GM12878 (cell line): ENCODE data around the gene SPATA16. TPM values are rescaled to one million over a fixed set of nuclear protein-coding genes. Genes with fewer than 3 reads are reported as not detected.

ENCODE experiments used
- ATAC-seq: fragments of 200-7000 bp; cut with Tn5 transposase; 3 replicates; pipeline ENCODE4 v1.9.1; 2020; ENCODE audit warnings: mild to moderate bottlenecking, moderate library complexity
- BruUV-seq: library from RNA; stranded (reverse); fragments of 400-500 nt; replicated peaks from 2 replicates; lab custom pipeline; 2021; lab: Mats Ljungman, UMichigan
- CTCF ChIA-PET: fragments of 300-600 bp; sonication (Branson Sonifier 250); formaldehyde crosslinking; extraction: SDS; loops from one replicate; lab custom pipeline; 2021; ENCODE audit warnings: inconsistent platforms; lab: Yijun Ruan, JAX
- POLR2A ChIA-PET: fragments of 350-600 bp; formaldehyde crosslinking; extraction: SDS; loops from one replicate; lab custom pipeline; 2021; ENCODE audit warnings: inconsistent platforms; lab: Charles Lee
- RAD21 ChIA-PET: fragments of 300-600 bp; sonication (Branson Sonifier 250); formaldehyde crosslinking; loops from one replicate; lab custom pipeline; 2023; ENCODE audit warnings: antibody characterized with exemption; ENCODE audit not compliant: unreplicated experiment; lab: Charles Lee
- SMC1A ChIA-PET: fragments of 300-600 bp; sonication (Branson Sonifier 250); formaldehyde crosslinking; loops from one replicate; lab custom pipeline; 2023; ENCODE audit not compliant: unreplicated experiment, uncharacterized antibody; lab: Charles Lee
- DNase-seq: peaks from one replicate; pipeline ENCODE4 v3.0.0-alpha.2; 2011; ENCODE audit warnings: low read depth, low spot score
- FAIRE-seq: peaks from 3 replicates; lab custom pipeline; 2011; peaks lifted over from hg19 to GRCh38; lab: Jason Lieb, UNC
- H2AFZ ChIP-seq: 2 replicates; pipeline ENCODE4 v1.6.0; 2011; ENCODE audit warnings: low read depth, low read length, control low read depth; ENCODE audit not compliant: control insufficient read depth
- H3K27ac ChIP-seq: 2 replicates; pipeline ENCODE4 v1.5.1; 2011; ENCODE audit warnings: control low read depth; ENCODE audit not compliant: control insufficient read depth, insufficient read depth
- H3K27me3 ChIP-seq, 2 experiments: replicated peaks in 1 of 2; 2 replicates each; pipeline versions ENCODE4 v1.6.0 to v1.6.1; 2011; ENCODE audit warnings: low read length in 1 of 2; ENCODE audit not compliant: control insufficient read depth in 2 of 2, insufficient read depth in 2 of 2
- H3K36me3 ChIP-seq, 2 experiments: 2 replicates each; pipeline ENCODE4 v1.5.1; 2011; ENCODE audit warnings: low read length in 1 of 2; ENCODE audit not compliant: control insufficient read depth in 2 of 2, insufficient read depth in 2 of 2
- H3K4me1 ChIP-seq: 2 replicates; pipeline ENCODE4 v1.6.1; 2011; ENCODE audit warnings: mild to moderate bottlenecking, low read length, moderate library complexity, mixed read lengths; ENCODE audit not compliant: control insufficient read depth, insufficient read depth
- H3K4me2 ChIP-seq: 2 replicates; pipeline ENCODE4 v1.6.0; 2011; ENCODE audit warnings: control low read depth; ENCODE audit not compliant: control insufficient read depth, insufficient read depth
- H3K4me3 ChIP-seq: fragments of 200-600 bp; sonication (generic); 2 replicates; pipeline ENCODE4 v1.5.1; 2016
- H3K79me2 ChIP-seq: 2 replicates; pipeline ENCODE4 v1.6.0; 2011; ENCODE audit warnings: low read length; ENCODE audit not compliant: control insufficient read depth, insufficient read depth
- H3K9ac ChIP-seq: 2 replicates; pipeline ENCODE4 v1.8.0; 2011; ENCODE audit warnings: low read length, control low read depth, mixed read lengths; ENCODE audit not compliant: control insufficient read depth, insufficient read depth
- H3K9me3 ChIP-seq: replicated peaks from 3 replicates; pipeline ENCODE4 v1.5.1; 2011; ENCODE audit warnings: mild to moderate bottlenecking, low read length; ENCODE audit not compliant: control insufficient read depth, insufficient read depth
- H4K20me1 ChIP-seq: 2 replicates; pipeline ENCODE4 v1.6.0; 2011; ENCODE audit not compliant: control insufficient read depth, insufficient read depth
- BHLHE40 ChIP-seq, 2 experiments: fragments of 450-650 bp in 1 of 2; IDR thresholded peaks; 2 replicates each; pipeline ENCODE4 v1.6.1; 2011 to 2017; ENCODE audit warnings: low read depth in 2 of 2, borderline replicate concordance in 1 of 2, improper control_type of control experiment in 1 of 2, low read length in 1 of 2, mild to moderate bottlenecking in 1 of 2
- CHD2 ChIP-seq: IDR thresholded peaks from 2 replicates; pipeline ENCODE4 v1.6.1; 2011; ENCODE audit warnings: low read depth, low read length, improper control_type of control experiment, borderline replicate concordance
- CREB1 ChIP-seq: IDR thresholded peaks from 2 replicates; pipeline ENCODE4 v1.6.1; 2012; ENCODE audit warnings: low read depth, mild to moderate bottlenecking, inconsistent platforms
- FOS ChIP-seq: IDR thresholded peaks from 3 replicates; pipeline ENCODE4 v1.6.1; 2011; ENCODE audit warnings: borderline replicate concordance; ENCODE audit not compliant: insufficient read length; ENCODE audit errors: extremely low read depth
- HCFC1 ChIP-seq: fragments of 150-350 bp; IDR thresholded peaks from 2 replicates; pipeline ENCODE4 v1.6.1; 2014; ENCODE audit warnings: low read length
- HDAC2 ChIP-seq: fragments of 200-600 bp; sonication (generic); IDR thresholded peaks from 2 replicates; pipeline ENCODE4 v1.6.1; 2017
- MYB ChIP-seq: fragments of 150-350 bp; IDR thresholded peaks from 2 replicates; pipeline ENCODE4 v1.6.1; 2014; ENCODE audit warnings: mild to moderate bottlenecking, low read depth, low read length, borderline replicate concordance
- POLR2AphosphoS2 ChIP-seq: IDR thresholded peaks from 2 replicates; pipeline ENCODE4 v1.6.1; 2011; ENCODE audit warnings: low read depth, mild to moderate bottlenecking, low read length, improper control_type of control experiment, moderate library complexity
- RAD51 ChIP-seq: fragments of 450-650 bp; IDR thresholded peaks from 2 replicates; pipeline ENCODE4 v1.6.1; 2016; ENCODE audit warnings: moderate library complexity, mild to moderate bottlenecking, inconsistent platforms
- SIN3A ChIP-seq: IDR thresholded peaks from 2 replicates; pipeline ENCODE4 v1.6.1; 2012; ENCODE audit warnings: low read depth, low read length, improper control_type of control experiment
- SMAD1 ChIP-seq: fragments of 450-650 bp; IDR thresholded peaks from 2 replicates; pipeline ENCODE4 v1.6.1; 2018; ENCODE audit warnings: mild to moderate bottlenecking, low read depth; ENCODE audit not compliant: partially characterized antibody
- ZNF217 ChIP-seq: fragments of 450-650 bp; IDR thresholded peaks from 2 replicates; pipeline ENCODE4 v1.6.1; 2017; ENCODE audit warnings: antibody characterized with exemption, mild to moderate bottlenecking
- ZNF274 ChIP-seq: IDR thresholded peaks from one replicate; pipeline ENCODE4 v1.8.0; 2011; ENCODE audit not compliant: insufficient read length, insufficient read depth
- in situ Hi-C: fragments of 300-500 bp; cut with MboI; formaldehyde crosslinking; loops from 9 replicates; pipeline ENCODE4 v1.14.3; 2018; ENCODE audit warnings: mixed read lengths
- intact Hi-C: fragments of 100-400 bp; cut with micrococcal nuclease; formaldehyde crosslinking; loops from one replicate; pipeline ENCODE4 v1.14.2; 2022; ENCODE audit not compliant: unreplicated experiment
- polyA plus RNA-seq, 11 experiments: library from polyadenylated mRNA; depleted of rRNA in 4 of 11; unstranded in 6 of 11; stranded (reverse) in 5 of 11; fragments of >200 nt; fragmentation: Nextera tagmentation in 4 of 11; fragmentation: Illumina TruSeq in 1 of 11; extraction: Ambion mirVana in 4 of 11; extraction: Trizol in 1 of 11; gene quantifications; 1 replicate in 1 of 11; 2 replicates in 10 of 11; pipeline versions ENCODE4 v1.2.1 to v1.2.3, GENCODE V29; 2011 to 2016; ENCODE audit warnings: inconsistent platforms in 2 of 11, missing spikeins in 2 of 11, low read depth in 1 of 11
- total RNA-seq, 4 experiments: library from RNA; depleted of rRNA in 3 of 4; stranded (reverse); fragments of >200 nt in 3 of 4; fragmentation: Illumina TruSeq in 1 of 4; extraction: Trizol in 1 of 4; gene quantifications; 2 replicates each; pipeline versions ENCODE4 v1.2.1 to v1.2.3, GENCODE V29; 2013 to 2021
- TF ChIP-seq, protein P1 (sequence below): IDR thresholded peaks from 2 replicates; pipeline ENCODE4 v1.6.1; 2012; ENCODE audit warnings: mild to moderate bottlenecking, low read depth, low read length
- TF ChIP-seq, protein P2 (sequence below): fragments of 450-650 bp; IDR thresholded peaks from 2 replicates; pipeline ENCODE4 v1.6.1; 2016; ENCODE audit warnings: mild to moderate bottlenecking, moderate library complexity, borderline replicate concordance
- TF ChIP-seq, protein P3 (sequence below): IDR thresholded peaks from 2 replicates; pipeline ENCODE4 v1.6.1; 2012; ENCODE audit warnings: low read depth, low read length, improper control_type of control experiment
- TF ChIP-seq, protein P4 (sequence below): IDR thresholded peaks from 2 replicates; pipeline ENCODE4 v1.6.1; 2011; ENCODE audit warnings: borderline replicate concordance, low read depth, mild to moderate bottlenecking, moderate library complexity, low read length; ENCODE audit not compliant: insufficient read depth, poor library complexity, severe bottlenecking

SPATA16 gene
- total and polyA plus RNA-seq, 10 of the 15 experiments (the other 5 are each of a cell fraction or from before 2014, with no cell fraction given): 0.04 TPM; not detected in 9

DNA sequence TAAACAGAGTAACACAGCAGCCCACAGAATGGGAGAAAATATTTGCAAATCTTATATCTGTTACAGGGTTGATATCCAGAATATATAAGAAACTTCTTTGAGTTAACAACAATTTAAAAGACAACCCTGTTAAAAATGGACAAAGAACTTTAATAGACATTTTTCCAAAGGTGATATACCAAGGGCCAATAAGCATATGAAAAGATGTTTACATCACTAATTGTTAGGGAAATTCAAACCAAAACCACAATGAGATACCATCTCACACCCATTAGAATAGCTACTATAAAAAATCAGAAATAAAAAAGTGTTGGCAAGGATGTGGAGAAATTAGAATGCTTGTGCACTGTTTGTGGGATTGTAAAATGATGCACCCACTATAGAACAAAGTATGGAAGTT is 110.8 kb downstream of the SPATA16 start:
- CTCF ChIA-PET: no interaction called here
- Histone ChIP-seq H3K4me3 (no peak overlapping the region), H3K27me3 (no peaks in the 10 kb centered on the region), H2AFZ (no peak overlapping the region), H3K27ac (no peak overlapping the region), H3K9ac (no peak overlapping the region), H4K20me1 (no peaks in the 10 kb centered on the region), H3K36me3 (no peaks in the 10 kb centered on the region), H3K4me2 (no peak overlapping the region), H3K79me2 (no peaks in the 10 kb centered on the region), H3K4me1 (no peaks in the 10 kb centered on the region), H3K9me3 (no peaks in the 10 kb centered on the region)
- in situ Hi-C loops (no loop called here), intact Hi-C loops (no loop called here)
- no TSS peak for BruUV-seq
- DNase-seq (no peak), FAIRE-seq (no peak), ATAC-seq (no peak)
- POLR2A ChIA-PET: no interaction called here
- RAD21 ChIA-PET: no interaction called here
- SMC1A ChIA-PET: no interaction called here
- TF ChIP-seq CREB1 (no peak), MYB (no peak), ZNF274 (no peak), SMAD1 (no peak), CHD2 (no peak), SIN3A (no peak), HDAC2 (no peak), HCFC1 (no peak), ZNF217 (no peak), POLR2AphosphoS2 (no peak), RAD51 (no peak), FOS (no peak), BHLHE40 (IDR thresholded peaks at IDR 0.05; ENCODE audit: borderline replicate concordance in 1 of 2, low read depth in 2 of 2, low read length in 1 of 2) (no peak)
- TF ChIP-seq, protein P1, sequence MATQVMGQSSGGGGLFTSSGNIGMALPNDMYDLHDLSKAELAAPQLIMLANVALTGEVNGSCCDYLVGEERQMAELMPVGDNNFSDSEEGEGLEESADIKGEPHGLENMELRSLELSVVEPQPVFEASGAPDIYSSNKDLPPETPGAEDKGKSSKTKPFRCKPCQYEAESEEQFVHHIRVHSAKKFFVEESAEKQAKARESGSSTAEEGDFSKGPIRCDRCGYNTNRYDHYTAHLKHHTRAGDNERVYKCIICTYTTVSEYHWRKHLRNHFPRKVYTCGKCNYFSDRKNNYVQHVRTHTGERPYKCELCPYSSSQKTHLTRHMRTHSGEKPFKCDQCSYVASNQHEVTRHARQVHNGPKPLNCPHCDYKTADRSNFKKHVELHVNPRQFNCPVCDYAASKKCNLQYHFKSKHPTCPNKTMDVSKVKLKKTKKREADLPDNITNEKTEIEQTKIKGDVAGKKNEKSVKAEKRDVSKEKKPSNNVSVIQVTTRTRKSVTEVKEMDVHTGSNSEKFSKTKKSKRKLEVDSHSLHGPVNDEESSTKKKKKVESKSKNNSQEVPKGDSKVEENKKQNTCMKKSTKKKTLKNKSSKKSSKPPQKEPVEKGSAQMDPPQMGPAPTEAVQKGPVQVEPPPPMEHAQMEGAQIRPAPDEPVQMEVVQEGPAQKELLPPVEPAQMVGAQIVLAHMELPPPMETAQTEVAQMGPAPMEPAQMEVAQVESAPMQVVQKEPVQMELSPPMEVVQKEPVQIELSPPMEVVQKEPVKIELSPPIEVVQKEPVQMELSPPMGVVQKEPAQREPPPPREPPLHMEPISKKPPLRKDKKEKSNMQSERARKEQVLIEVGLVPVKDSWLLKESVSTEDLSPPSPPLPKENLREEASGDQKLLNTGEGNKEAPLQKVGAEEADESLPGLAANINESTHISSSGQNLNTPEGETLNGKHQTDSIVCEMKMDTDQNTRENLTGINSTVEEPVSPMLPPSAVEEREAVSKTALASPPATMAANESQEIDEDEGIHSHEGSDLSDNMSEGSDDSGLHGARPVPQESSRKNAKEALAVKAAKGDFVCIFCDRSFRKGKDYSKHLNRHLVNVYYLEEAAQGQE: no peak
- TF ChIP-seq, protein P2, sequence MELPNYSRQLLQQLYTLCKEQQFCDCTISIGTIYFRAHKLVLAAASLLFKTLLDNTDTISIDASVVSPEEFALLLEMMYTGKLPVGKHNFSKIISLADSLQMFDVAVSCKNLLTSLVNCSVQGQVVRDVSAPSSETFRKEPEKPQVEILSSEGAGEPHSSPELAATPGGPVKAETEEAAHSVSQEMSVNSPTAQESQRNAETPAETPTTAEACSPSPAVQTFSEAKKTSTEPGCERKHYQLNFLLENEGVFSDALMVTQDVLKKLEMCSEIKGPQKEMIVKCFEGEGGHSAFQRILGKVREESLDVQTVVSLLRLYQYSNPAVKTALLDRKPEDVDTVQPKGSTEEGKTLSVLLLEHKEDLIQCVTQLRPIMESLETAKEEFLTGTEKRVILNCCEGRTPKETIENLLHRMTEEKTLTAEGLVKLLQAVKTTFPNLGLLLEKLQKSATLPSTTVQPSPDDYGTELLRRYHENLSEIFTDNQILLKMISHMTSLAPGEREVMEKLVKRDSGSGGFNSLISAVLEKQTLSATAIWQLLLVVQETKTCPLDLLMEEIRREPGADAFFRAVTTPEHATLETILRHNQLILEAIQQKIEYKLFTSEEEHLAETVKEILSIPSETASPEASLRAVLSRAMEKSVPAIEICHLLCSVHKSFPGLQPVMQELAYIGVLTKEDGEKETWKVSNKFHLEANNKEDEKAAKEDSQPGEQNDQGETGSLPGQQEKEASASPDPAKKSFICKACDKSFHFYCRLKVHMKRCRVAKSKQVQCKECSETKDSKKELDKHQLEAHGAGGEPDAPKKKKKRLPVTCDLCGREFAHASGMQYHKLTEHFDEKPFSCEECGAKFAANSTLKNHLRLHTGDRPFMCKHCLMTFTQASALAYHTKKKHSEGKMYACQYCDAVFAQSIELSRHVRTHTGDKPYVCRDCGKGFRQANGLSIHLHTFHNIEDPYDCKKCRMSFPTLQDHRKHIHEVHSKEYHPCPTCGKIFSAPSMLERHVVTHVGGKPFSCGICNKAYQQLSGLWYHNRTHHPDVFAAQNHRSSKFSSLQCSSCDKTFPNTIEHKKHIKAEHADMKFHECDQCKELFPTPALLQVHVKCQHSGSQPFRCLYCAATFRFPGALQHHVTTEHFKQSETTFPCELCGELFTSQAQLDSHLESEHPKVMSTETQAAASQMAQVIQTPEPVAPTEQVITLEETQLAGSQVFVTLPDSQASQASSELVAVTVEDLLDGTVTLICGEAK: no peak
- TF ChIP-seq, protein P3, sequence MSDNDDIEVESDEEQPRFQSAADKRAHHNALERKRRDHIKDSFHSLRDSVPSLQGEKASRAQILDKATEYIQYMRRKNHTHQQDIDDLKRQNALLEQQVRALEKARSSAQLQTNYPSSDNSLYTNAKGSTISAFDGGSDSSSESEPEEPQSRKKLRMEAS: no peak
- TF ChIP-seq, protein P4, sequence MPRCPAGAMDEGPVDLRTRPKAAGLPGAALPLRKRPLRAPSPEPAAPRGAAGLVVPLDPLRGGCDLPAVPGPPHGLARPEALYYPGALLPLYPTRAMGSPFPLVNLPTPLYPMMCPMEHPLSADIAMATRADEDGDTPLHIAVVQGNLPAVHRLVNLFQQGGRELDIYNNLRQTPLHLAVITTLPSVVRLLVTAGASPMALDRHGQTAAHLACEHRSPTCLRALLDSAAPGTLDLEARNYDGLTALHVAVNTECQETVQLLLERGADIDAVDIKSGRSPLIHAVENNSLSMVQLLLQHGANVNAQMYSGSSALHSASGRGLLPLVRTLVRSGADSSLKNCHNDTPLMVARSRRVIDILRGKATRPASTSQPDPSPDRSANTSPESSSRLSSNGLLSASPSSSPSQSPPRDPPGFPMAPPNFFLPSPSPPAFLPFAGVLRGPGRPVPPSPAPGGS: no peak
